ENCODE results near the gene PKP4.

Gene PKP4

GRCh38 chr2:158637357-158637756 lies 180.6 kb downstream of the PKP4 start:
- DNase-seq (ENCODE audit: insufficient read length, low spot score) = no peak

GRCh38 chr2:158644139-158644538 lies 187.4 kb downstream of the PKP4 start:
- FAIRE-seq (no peak), DNase-seq (ENCODE audit: insufficient read length, low spot score) (no peak)

More at GRCh38 chr2:158637357-158637756, 180.6 kb downstream of the PKP4 start:
- FAIRE-seq = no peak

- no peak for FAIRE-seq
- DNase-seq (ENCODE audit: insufficient read length, low spot score) = no peak
Observed at GRCh38 chr2:158645299-158645698, 188.5 kb downstream of the PKP4 start.

GRCh38 chr2:158647436-158648231 lies 190.9 kb downstream of the PKP4 start:
- no peak for DNase-seq (ENCODE audit: insufficient read length, low spot score)
- FAIRE-seq = no peak

GRCh38 chr2:158649846-158650245 lies 193.1 kb downstream of the PKP4 start:
- FAIRE-seq (no peak), DNase-seq (ENCODE audit: insufficient read length, low spot score) (no peak)

GRCh38 chr2:158650646-158651357 lies 194.1 kb downstream of the PKP4 start:
- FAIRE-seq = no peak
- no peak for DNase-seq (ENCODE audit: insufficient read length, low spot score)

- DNase-seq (ENCODE audit: insufficient read length, low spot score) = no peak
- no peak for FAIRE-seq
Observed at GRCh38 chr2:158651358-158652057, 194.8 kb downstream of the PKP4 start.

- DNase-seq (ENCODE audit: insufficient read length, low spot score) (no peak), FAIRE-seq (no peak)
Observed at GRCh38 chr2:158655628-158656027, 198.9 kb downstream of the PKP4 start.

- no peak for DNase-seq (ENCODE audit: insufficient read length, low spot score)
- no peak for FAIRE-seq
Observed at GRCh38 chr2:158656492-158657229, 199.9 kb downstream of the PKP4 start.

- no peak for FAIRE-seq
- DNase-seq (ENCODE audit: insufficient read length, low spot score) = no peak
Observed at GRCh38 chr2:158658396-158658795, 201.6 kb downstream of the PKP4 start.

GRCh38 chr2:158659483-158659882 lies 202.7 kb downstream of the PKP4 start:
- no peak for FAIRE-seq
- DNase-seq (ENCODE audit: insufficient read length, low spot score) = no peak

GRCh38 chr2:158661231-158661630 lies 204.5 kb downstream of the PKP4 start:
- FAIRE-seq (no peak), DNase-seq (ENCODE audit: insufficient read length, low spot score) (no peak)

- FAIRE-seq = no peak
- no peak for DNase-seq (ENCODE audit: insufficient read length, low spot score)
Observed at GRCh38 chr2:158662421-158662820, 205.7 kb downstream of the PKP4 start.

GRCh38 chr2:158663796-158664195 lies 207.0 kb downstream of the PKP4 start:
- FAIRE-seq = no peak
- no peak for DNase-seq (ENCODE audit: insufficient read length, low spot score)

- no peak for FAIRE-seq
- DNase-seq (ENCODE audit: insufficient read length, low spot score) = no peak
Observed at GRCh38 chr2:158664987-158665386, 208.2 kb downstream of the PKP4 start.

- FAIRE-seq = no peak
Observed at GRCh38 chr2:158665536-158666302, 209.0 kb downstream of the PKP4 start.

GRCh38 chr2:158666969-158667368 lies 210.2 kb downstream of the PKP4 start:
- FAIRE-seq (no peak), DNase-seq (ENCODE audit: insufficient read length, low spot score) (no peak)

More at GRCh38 chr2:158665536-158666302, 209.0 kb downstream of the PKP4 start:
- no peak for DNase-seq (ENCODE audit: insufficient read length, low spot score)

GRCh38 chr2:158667586-158667985 lies 210.8 kb downstream of the PKP4 start:
- no peak for DNase-seq (ENCODE audit: insufficient read length, low spot score)
- FAIRE-seq = no peak

- FAIRE-seq (no peak), DNase-seq (ENCODE audit: insufficient read length, low spot score) (no peak)
Observed at GRCh38 chr2:158668001-158668765, 211.4 kb downstream of the PKP4 start.

Data from GM19239 (cell line).